Stimulated activated CD8-positive, alpha-beta memory T cell treated with anti-CD3 and anti-CD28 coated beads, Interleukin-2, amount 100 ng/mL, for 1 hour (primary cell): ENCODE results near the gene WDPCP.
"Not testable (repeated sequence)": the region's sequence is repeated elsewhere in the genome, so short reads cannot be mapped to it uniquely, and the experiment has no call there.

Experiments
- DNase-seq, 2 donors: peaks; one replicate each; pipeline ENCODE4 v3.0.0-alpha.2; 2020; ENCODE audit warnings: low read depth in 2 of 2

Gene WDPCP

GRCh38 chr2:63588385-63589147, at the start of gene WDPCP, which contains the start of gene MDH1:
TSS of gene WDPCP (minus strand) at chr2:63588477. CDS start at chr2:63588271, 206 bp downstream.
TSS of gene MDH1 (plus strand) at chr2:63588963. CDS start at chr2:63589044, 81 bp downstream.
- DNase-seq, result peak; percentile 77 to 85

- no peak for DNase-seq
Observed at GRCh38 chr2:63632382-63632781, 44.1 kb upstream of the WDPCP start.

- DNase-seq, result no peak
Observed at GRCh38 chr2:63631501-63631900, 43.2 kb upstream of the WDPCP start.

- DNase-seq, result no peak
Observed at GRCh38 chr2:63628403-63628942, 40.2 kb upstream of the WDPCP start.

GRCh38 chr2:63627866-63628265, 39.6 kb upstream of the WDPCP start:
- DNase-seq, result no peak

- not testable (repeated sequence) for DNase-seq
Observed at GRCh38 chr2:63623763-63624162, 35.5 kb upstream of the WDPCP start.

GRCh38 chr2:63622751-63623150, 34.5 kb upstream of the WDPCP start:
- no peak for DNase-seq

GRCh38 chr2:63619328-63619727, 31.1 kb upstream of the WDPCP start:
- DNase-seq, result no peak

GRCh38 chr2:63617366-63617765, 29.1 kb upstream of the WDPCP start:
- DNase-seq, result no peak

- DNase-seq, result no peak
Observed at GRCh38 chr2:63614983-63615945, 27.0 kb upstream of the WDPCP start.

- no peak for DNase-seq
Observed at GRCh38 chr2:63614448-63614968, 26.2 kb upstream of the WDPCP start.

GRCh38 chr2:63613391-63613901, 25.2 kb upstream of the WDPCP start:
- DNase-seq, result no peak

GRCh38 chr2:63610525-63610924, 22.2 kb upstream of the WDPCP start:
- DNase-seq, result no peak

- DNase-seq, result not testable (repeated sequence)
Observed at GRCh38 chr2:63608865-63609264, 20.6 kb upstream of the WDPCP start.

- no peak for DNase-seq
Observed at GRCh38 chr2:63604666-63605065, 16.4 kb upstream of the WDPCP start.

- no peak for DNase-seq
Observed at GRCh38 chr2:63600881-63601460, 12.7 kb upstream of the WDPCP start.

GRCh38 chr2:63598981-63599380, 10.7 kb upstream of the WDPCP start:
- no peak for DNase-seq

GRCh38 chr2:63596401-63596883, 8.2 kb upstream of the WDPCP start:
- no peak for DNase-seq

- no peak for DNase-seq
Observed at GRCh38 chr2:63594660-63595059, 6.4 kb upstream of the WDPCP start.

GRCh38 chr2:63591566-63592175, 3.4 kb upstream of the WDPCP start:
- no peak for DNase-seq
